HG03575 (cell line): ENCODE data around the gene C16orf87.
A peak's percentile ranks its signal among the peaks of the same experiment; 100 is the strongest.
"Not testable (repeated sequence)": the region's sequence is repeated elsewhere in the genome, so short reads cannot be mapped to it uniquely, and the experiment has no call there.

Source experiments
- ATAC-seq: cut with Tn5 transposase; IDR thresholded peaks from one replicate; pipeline ENCODE4 v1.9.1; 2021; ENCODE audit not compliant: unreplicated experiment, insufficient number of reproducible peaks, low FRiP score; ENCODE audit errors: extremely low read depth

C16orf87 gene

DNA sequence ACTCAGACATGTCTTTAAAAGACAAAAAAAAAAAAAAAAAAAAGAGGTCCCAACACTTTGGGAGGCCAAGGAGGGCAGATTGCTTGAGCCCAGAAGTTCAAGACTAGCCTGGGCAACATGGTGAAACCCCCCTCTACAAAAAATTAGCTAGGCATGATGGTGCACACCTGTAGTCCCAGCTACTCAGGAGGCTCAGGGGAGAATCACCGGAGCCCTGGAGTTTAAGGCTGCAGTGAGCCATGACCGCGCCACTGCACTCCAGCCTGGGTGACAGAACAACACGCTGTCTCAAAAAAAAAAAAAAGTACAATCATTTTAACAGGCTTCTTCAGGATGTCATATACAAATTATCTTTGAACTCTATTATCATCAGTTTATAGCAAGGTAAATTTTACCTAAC is 22.0 kb downstream of the C16orf87 start:
- peak; percentile 55 for ATAC-seq

DNA sequence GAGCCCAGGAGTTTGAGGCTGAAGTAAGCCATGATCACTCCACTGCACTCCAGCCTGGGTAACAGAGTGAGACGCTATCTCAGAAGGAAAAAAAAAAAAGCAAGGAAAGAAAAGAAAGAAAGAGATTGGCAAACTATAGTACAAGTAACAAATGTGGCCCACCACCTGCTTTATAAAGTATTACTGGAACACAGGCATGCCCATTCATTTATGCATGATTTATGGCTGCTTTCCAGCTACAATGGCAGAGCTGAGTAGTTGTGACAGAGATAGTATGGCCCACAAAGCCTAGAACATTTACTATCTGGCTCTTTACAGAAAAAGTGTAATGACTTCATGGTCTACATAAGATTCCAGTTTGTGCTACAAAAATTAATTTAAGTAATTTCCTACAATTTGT is 23.6 kb downstream of the C16orf87 start:
- ATAC-seq: no peak

DNA sequence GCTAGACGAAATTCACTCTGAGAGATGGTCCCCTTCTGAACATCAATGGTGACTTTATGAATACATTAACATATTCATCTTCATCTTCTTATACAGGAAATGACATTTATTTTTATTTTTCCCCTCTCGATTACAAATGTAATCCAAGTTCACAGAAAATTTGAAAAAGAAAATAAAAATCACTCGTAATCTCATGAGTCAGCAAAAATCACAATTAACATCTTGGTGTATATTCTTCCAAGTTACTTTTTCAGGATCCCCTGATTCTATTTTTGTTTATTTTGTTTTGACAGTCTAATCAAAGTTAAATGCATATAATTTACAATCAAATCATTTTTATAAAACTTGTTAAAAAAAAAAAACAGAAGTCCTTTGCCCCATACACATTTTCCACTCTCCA is 27.6 kb downstream of the C16orf87 start:
- ATAC-seq: no peak

DNA sequence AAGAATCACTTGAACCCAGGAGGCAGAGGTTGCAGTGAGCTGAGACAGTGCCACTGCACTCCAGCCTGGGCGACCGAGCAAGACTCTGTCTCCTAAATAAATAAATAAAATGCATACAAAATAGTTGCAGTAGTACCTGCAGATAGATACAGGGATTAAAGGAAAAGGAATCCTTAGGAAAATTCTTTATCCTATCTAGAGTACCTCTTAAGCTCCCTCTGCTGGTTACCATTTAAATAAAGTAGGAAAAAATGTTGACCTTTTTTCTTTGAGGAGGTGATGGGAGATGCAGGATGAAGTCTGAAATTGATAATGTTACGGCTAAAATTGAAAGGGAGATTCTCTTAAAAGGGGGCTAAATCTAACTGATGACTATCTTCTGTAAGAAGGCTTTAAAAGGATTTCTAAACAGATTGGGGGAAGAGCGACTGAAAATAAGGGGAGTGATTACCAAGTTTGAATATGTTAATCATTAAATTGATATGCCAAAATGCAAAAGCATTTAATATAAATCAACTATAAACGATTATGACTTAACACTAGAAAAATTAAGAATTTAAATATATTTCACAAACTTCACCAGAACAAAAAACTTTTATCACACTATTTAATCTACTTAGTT is 29.4 kb downstream of the C16orf87 start:
- ATAC-seq: no peak

DNA sequence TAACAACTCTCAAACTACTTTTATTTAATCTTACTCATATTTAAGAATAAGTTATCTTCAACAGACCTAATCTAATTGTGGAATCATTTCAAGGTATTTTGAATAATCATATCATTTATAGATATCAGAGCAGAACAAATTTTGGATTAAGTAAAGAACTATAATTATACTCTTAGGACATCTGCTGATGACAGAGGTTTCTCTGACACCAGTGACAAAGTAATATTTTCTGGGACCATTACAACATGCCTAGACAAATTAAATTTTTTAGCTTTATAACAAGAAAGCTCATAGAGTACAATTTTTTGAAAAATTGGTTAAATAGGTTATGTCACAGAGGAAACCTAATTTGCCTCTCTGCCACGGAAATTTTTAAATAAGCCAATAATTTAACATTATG is 30.5 kb downstream of the C16orf87 start:
- ATAC-seq: no peak

DNA sequence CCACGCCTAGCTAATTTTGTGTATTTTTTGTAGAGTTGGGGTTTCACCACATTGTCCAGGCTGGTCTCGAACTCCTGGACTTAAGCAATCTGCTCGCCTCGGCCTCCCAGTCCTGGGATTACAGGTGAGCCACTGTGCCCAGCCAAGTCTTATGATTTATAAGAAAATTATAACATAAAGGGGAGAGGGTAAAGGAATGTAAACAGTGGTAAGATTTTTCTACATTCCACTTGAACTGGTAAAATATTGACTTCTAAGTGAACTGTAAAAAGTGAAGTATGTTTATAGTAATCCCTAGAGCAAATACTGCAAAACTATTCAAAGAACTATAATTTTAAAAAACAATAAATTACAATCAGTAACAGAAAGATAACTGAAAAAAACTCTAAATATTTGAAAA is 33.5 kb downstream of the C16orf87 start:
- ATAC-seq: no peak

DNA sequence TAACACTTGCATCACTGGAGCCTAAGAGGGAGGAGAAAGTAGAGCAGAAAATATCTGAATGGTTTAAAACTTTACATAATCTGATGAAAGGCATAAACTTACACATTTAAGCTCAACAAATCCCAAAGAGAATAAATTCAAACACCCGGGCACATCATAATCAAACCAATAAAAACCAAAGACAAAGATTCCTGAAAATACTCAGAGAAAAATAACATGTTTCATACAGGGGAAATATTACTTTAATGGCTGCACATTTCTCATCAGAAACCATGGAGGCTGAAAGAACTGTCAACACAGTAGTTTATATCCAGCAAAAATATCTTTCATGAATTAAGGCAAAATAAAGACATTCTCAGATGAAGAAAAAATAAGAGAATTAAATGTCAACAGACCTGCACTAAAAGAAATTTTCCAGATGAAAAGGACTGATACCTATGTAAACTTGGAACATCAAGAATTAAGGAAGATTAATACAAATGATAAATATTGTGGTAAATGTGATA is 34.2 kb downstream of the C16orf87 start:
- no peak for ATAC-seq

DNA sequence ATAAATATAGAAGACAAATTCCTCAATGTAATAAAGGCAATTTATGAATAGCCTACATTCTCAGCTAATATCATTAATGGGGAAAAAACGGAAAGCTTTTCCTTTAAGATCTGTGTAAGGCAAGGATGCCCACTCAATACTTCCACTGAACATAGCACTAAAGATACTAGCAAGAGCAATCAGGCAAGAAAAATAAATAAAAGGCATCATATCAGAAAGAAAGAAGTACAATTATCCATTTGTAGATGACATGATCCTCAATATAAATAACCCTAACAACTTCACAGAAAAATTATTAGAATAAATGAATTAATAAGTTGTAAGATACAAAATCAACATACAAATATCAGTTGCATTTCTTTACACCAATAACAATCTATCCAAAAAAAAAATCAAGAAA is 37.1 kb downstream of the C16orf87 start:
- ATAC-seq: no peak

DNA sequence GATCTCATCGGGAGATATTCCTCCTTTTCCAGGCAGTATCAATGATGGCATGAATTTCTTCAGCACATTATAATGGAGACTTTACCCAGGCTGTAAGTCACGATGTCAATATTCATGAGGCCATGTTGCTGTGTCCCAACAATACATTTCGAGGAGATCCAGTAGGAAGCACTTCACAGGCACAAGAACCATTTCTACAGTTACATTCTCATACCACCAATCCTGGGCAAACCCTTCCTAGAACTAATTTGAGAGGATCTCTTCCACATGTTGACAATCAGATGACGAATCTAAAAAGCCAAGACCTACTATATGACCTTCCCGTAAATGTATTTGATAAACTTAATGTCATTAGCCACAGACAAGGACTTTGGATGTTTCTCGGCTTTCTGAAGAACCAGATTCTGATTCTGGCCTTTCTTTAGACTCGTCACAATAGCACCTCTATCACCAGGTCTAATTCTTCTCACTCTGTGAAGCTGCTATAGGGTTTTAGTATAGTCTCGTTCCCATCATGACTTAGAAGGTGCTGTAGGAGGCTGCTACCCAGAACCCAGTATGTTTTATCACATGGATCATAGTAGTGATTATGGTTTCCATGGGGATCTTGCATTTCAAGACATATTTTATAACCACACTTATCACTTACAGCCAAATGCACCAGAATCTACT is 40.2 kb downstream of the C16orf87 start:
- ATAC-seq: no peak

DNA sequence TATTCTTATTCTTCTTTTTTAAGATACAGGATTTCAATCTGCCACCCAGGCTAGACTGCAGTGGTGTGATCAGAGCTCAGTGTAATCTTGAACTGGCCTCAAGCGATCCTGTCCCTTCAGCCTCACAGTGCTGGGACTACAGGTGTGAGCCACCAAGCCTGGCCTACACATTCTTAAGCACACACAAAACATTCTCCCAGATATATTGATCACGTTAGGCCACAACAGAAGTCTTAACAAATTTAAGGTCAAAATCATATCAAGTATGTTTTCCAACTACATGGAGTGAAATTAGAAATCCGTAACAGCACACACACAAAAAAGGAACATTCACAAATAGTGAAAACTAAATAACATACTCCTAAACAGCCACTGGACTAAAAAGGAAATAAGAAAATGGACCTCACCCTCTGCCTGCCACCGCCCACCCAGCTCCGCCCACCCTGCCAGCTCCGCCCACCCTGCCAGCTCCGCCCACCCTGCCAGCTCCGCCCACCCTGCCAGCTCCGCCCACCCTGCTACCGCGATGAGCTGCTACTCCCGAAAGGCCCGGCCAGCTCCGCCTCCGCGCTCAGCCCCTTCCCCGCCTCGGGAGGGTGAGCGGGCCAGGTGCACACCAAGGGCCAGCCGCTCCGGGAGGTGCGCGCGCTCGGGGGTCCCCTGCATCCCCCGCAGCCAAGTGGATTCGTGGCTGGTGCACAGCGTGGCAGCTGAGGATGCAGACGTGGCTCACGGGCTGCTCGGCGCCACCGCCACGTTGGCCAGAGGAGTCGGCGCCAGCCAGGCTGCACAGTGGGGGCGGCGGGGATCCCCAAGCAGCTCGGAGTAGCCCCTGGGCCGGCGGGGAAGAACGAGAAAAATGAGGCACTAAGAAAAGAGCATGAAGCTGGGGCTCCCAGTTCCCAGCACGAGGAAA is 41.2 kb downstream of the C16orf87 start:
- no peak for ATAC-seq

DNA sequence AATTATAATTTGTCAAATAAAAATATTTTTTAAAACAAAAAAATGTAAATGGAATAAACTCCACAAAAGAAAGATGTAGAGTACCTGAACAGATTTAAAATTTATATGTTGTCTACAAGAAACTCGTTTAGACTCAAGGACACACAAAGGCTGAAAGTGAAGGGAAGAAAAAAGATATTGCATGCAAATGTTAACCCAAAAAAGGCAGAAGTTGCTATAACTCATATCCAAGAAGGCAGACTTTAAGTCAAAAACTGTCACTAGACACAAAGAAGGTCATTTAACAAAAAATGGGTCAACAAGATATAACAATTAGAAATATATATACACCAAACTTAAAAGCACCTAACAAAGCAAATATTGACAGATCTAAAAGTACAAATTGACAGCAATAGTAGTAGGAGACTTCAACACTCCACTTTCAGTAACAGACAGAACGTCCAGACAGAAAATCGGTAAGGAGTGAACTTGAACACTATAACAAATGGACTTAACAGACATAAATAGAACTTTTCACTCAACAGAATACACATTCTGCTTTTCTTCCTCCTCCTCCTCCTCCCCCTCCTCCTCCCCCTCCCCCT is 42.0 kb downstream of the C16orf87 start:
- ATAC-seq: no peak

DNA sequence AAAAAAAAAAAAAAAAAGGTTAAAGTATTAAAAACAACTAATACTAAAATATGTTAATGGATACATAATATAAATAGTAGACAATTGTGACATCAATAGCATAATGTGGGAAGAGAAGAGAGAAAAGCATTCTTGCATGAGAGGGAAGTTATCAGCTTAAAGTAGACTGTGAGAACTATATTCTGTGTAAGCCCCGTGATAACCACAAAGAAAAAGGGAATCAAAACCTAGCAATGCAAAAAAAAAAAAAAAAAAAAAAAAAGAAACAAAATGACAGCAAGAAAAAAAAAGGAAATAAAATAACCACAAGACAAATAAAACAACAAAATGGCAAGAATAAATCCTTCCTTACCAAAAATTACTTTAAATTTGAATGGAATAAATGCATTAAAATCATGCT is 43.1 kb downstream of the C16orf87 start:
- ATAC-seq: no peak

DNA sequence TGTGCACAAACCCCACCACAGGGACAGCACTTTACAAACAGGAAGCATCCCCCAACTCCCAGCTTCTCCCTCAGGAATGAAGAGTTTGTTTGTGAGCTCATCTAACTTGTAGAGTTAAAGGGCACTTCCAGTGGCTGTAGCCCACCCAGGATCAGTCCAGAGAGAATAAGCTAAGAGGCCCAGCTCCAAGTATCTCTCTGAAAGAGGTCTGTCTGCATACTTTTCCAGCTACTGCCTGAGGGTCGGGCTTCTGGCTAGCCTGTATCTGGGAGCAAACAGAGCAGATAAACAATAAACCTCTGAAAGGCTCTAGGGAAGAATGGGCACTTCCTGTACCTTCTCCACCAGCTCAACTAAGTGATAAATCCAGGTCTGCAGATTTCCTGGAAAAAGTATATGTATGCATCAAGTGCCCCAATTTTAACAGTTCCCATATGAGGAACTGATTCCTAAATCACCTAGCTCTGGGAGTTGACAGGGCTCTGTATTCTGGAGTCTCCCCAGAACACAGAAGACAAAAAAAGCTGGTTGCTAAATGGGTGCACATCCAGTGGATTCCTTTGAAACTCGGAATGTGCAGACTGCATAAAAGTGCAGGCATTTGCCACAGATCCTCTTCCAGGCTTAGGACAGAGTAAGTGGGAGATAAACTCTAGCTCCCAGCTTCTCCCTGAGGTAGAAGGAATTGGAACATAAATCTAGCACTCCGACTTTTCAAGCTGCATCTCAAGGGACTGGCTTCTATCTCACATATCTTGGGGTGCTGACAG is 45.7 kb downstream of the C16orf87 start:
- ATAC-seq: no peak

DNA sequence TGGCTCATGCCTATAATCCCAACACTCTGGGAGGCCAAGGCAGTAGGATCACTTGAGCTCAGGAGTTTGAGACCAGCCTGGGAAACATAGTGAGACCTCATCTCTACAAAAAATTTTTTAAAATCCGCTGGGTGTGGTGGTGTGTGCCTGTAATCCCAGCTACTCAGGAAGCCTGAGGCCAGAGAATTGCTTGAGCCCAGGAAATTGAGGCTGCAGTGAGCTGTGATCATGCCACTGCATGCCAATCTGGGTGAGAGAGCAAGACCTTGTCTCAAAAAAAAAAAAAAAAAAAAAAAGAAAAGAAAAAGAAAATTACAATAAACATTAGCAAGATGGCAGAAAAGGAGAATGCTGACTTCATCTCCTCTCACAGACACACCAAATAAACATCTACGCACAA is 46.4 kb downstream of the C16orf87 start:
- ATAC-seq: not testable (repeated sequence)

DNA sequence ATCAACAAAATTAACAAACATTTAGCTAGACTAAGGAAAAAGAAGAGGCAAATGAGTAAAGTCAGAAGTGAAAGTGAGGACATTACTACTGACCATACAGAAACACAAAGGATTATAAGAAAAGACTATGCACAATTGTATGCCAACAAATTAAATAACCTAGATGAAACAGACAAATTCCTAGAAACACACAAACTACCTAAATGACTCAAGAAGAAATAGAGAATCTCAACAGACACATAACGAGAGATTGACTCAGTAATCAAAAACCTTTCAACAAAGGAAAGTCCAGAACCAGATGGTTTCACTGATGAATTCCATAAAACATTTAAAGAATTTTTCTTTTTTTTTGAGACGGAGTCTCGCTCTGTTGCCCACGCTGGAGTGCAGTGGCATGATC is 47.2 kb downstream of the C16orf87 start:
- ATAC-seq: no peak

DNA sequence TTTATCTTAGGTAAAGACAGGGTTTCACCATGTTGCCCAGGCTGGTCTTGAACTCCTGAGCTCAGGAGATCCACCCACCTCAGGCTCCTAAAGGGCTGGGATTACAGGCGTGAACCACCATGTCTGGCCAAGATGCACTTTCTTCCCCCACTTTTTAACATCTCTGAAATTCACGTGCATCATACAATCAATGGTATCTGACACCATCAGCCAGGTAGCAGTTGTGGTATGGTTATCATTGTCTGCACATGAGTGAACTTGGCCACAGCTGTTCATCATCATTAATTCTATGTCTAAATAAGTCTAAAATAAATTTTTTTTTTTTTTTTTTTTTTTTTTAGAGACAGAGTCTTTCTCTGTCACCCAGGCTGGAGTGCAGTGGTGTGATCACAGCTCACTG is 48.7 kb downstream of the C16orf87 start:
- no peak for ATAC-seq

DNA sequence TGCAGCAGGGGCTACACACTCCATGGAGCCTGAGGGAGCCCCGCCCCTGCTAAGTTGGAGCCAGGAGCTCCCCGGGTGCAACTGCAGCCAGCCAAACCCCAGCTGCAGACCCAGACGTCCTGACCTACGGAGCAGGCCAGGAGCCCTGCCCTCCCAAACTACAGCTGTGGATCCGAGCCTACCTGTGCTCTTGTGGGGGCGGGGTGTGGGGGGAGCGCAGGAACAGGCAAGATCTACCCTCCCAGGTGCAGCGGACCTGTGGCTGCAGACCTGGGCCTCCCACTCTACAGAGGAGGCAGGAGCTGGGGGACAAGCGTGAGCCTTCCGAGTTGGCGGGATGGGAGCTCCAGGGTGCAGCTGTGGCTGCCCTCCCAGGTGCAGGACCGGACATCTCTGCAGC is 53.2 kb downstream of the C16orf87 start:
- ATAC-seq: no peak

DNA sequence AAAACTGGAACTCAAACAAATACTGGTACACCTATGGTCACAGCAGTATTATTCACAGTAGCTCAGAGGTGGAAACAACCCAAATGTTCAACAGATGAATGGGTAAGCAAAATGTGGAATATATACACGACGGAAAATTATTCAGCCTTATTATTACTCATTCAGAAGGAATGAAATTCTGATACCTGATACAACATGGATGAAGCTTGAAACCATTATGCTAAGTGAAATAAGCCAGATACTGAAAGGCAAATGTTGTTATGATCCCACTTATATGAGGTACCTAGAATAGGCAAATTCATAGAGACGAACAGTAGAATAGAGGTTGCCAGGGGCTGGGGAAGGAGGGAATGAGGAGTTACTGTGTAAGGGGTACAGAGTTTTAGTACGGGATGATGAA is 55.8 kb downstream of the C16orf87 start:
- peak; percentile 8 for ATAC-seq

DNA sequence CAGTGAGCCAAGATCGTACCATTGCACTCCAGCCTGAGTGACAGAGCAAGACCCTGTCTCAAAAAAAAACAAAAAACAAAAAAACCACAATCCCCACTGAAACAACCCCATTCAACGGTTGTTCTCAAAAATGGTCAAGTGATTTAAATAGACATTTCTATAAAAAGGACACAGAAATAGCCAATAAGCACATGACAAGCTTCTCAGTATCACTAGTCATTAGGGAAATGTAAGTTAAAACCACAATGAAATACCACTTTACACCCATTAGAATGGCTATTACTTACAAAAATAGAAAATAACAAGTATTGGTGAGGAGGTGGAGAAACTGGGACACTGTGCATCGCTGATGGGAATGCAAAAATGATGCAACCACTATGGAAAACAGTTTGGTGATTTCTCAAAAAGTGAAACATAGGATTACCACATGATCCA is 56.2 kb downstream of the C16orf87 start:
- peak; percentile 91 for ATAC-seq
